Body of pancreas (tissue), 4 donors: ENCODE measurements around the gene CCDC27.

ENCODE experiments used
- POLR2A ChIP-seq, 3 donors: fragments of 450-650 bp; IDR thresholded peaks; one replicate each; pipeline ENCODE4 v1.6.1; 2016; ENCODE audit warnings: antibody characterized with exemption in 3 of 3, mild to moderate bottlenecking in 2 of 3
- TF ChIP-seq, protein P1 (sequence below), 7 experiments: fragments of 450-650 bp in 4 of 7; fragments of 200-600 bp in 3 of 7; sonication (generic) in 3 of 7; IDR thresholded peaks; one replicate each; pipeline ENCODE4 v1.5.1; 2016 to 2019; ENCODE audit warnings: antibody characterized with exemption in 7 of 7

DNA sequence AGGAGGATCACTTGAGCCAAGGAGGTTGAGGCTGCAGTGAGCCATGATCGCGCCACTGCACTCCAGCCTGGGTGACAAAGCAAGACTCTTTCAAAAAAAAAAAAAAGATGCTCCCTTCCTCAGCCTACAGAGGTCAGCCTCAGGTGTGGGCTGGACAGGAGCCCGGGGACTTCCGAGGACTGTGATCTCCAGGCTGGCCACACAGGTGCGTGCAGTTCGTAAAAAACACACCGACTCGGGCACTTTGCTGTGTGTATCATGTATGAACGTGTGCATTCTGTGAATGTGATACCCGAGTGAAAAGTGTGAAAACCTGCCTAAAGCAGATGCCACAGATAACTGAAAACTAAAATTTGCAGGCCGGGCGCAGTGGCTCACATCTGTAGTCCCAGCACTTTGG lies 8.4 kb upstream of the CCDC27 start:
- TF ChIP-seq, protein P1, sequence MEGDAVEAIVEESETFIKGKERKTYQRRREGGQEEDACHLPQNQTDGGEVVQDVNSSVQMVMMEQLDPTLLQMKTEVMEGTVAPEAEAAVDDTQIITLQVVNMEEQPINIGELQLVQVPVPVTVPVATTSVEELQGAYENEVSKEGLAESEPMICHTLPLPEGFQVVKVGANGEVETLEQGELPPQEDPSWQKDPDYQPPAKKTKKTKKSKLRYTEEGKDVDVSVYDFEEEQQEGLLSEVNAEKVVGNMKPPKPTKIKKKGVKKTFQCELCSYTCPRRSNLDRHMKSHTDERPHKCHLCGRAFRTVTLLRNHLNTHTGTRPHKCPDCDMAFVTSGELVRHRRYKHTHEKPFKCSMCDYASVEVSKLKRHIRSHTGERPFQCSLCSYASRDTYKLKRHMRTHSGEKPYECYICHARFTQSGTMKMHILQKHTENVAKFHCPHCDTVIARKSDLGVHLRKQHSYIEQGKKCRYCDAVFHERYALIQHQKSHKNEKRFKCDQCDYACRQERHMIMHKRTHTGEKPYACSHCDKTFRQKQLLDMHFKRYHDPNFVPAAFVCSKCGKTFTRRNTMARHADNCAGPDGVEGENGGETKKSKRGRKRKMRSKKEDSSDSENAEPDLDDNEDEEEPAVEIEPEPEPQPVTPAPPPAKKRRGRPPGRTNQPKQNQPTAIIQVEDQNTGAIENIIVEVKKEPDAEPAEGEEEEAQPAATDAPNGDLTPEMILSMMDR (IDR thresholded peaks at IDR 0.05), result no peak
- TF ChIP-seq POLR2A (IDR thresholded peaks at IDR 0.05), result no peak
